PFSK-1 (cell line): ENCODE data around the gene OSBPL10.

ENCODE experiments used
- POLR2AphosphoS5 ChIP-seq: IDR thresholded peaks from 2 replicates; pipeline ENCODE4 v1.6.1; 2012; ENCODE audit warnings: low read depth, mild to moderate bottlenecking, control low read depth, low read length, moderate library complexity
- REST ChIP-seq, 2 experiments: IDR thresholded peaks; 2 replicates each; pipeline versions ENCODE4 v1.6.1 to v1.8.0; 2011 to 2012; ENCODE audit warnings: low read depth in 2 of 2, low read length in 2 of 2, control low read depth in 1 of 2, inconsistent platforms in 1 of 2, mild to moderate bottlenecking in 1 of 2, moderate library complexity in 1 of 2; ENCODE audit not compliant: insufficient read depth in 1 of 2
- TAF1 ChIP-seq: IDR thresholded peaks from 2 replicates; pipeline ENCODE4 v1.6.1; 2012; ENCODE audit warnings: low read length, control low read depth, borderline replicate concordance; ENCODE audit not compliant: insufficient read depth

- TF ChIP-seq POLR2AphosphoS5 (no peak), REST (IDR thresholded peaks at IDR 0.05; ENCODE audit: insufficient read depth in 1 of 2, low read depth in 2 of 2, low read length in 2 of 2) (no peak), TAF1 (no peak)
Observed at GRCh38 chr3:31953636-31954035, 27.4 kb downstream of the OSBPL10 start.
